ENCODE results near the gene KCNMA1.

The KCNMA1 gene

GRCh38 chr10:77072836-77073662 lies 564.6 kb downstream of the KCNMA1 start:
- no peak for DNase-seq (ENCODE audit: low read depth in 2 of 3, low spot score in 2 of 3)

GRCh38 chr10:77072361-77072835 lies 565.2 kb downstream of the KCNMA1 start:
- DNase-seq (ENCODE audit: low read depth in 2 of 3, low spot score in 2 of 3) = no peak

- no peak for DNase-seq (ENCODE audit: low read depth in 2 of 3, low spot score in 2 of 3)
These were observed 565.7 kb downstream of the KCNMA1 start for GRCh38 chr10:77071956-77072355.

DNA sequence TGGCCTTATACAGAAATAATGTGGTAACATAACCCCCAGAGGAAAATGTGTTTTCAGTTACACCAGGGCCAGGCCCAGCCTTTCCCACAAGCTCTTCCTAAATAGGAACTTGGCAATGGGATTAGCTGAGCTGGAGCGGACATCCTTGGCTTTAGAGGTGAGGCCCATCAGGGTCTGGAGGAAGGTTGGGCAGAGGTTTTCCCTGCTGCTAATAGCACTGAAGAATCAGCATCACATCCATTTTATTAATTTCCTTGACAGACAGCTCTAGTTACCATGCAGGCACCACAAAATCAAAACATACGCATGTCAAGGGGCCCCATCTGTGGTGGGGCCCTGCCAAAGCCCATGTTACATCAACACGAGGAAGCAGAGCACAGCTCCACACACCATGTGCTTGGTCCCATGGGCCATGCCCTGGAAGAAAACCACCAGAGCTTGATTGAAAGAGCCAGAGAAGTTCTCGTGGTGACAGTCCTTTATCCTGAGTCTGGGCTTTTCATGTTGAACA lies 566.6 kb downstream of the KCNMA1 start:
- no peak for DNase-seq (ENCODE audit: low read depth in 2 of 3, low spot score in 2 of 3)

DNA sequence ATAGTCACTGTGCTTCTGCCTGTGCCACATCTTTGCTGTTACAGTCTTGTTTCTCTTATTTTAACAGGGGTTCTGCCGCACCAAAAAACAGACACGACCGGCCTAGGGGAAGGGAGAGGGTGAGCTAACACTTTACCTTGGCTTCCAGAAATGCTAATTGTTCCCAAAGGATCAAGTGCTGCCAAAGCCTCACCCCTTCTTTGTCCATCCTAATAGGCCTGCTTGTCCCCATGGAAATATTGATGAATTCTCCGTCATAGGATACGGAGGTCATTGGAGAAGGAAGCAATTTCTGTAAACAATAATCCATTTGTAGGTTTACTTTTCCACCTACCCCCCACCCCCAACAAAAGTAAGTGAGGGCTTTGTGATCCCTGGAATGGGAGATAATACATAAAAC lies 567.3 kb downstream of the KCNMA1 start:
- DNase-seq (ENCODE audit: low read depth in 2 of 3, low spot score in 2 of 3) = no peak

GRCh38 chr10:77068969-77069368 lies 568.6 kb downstream of the KCNMA1 start:
- no peak for DNase-seq (ENCODE audit: low read depth in 2 of 3, low spot score in 2 of 3)

GRCh38 chr10:77068272-77068671 lies 569.3 kb downstream of the KCNMA1 start:
- no peak for DNase-seq (ENCODE audit: low read depth in 2 of 3, low spot score in 2 of 3)

GRCh38 chr10:77062381-77062780 lies 575.2 kb downstream of the KCNMA1 start:
- no peak for DNase-seq (ENCODE audit: low read depth in 2 of 3, low spot score in 2 of 3)

- no peak for DNase-seq (ENCODE audit: low read depth in 2 of 3, low spot score in 2 of 3)
These were observed 576.7 kb downstream of the KCNMA1 start for GRCh38 chr10:77060913-77061312.

- no peak for DNase-seq (ENCODE audit: low read depth in 2 of 3, low spot score in 2 of 3)
These were observed 581.0 kb downstream of the KCNMA1 start for GRCh38 chr10:77056650-77057049.

DNA sequence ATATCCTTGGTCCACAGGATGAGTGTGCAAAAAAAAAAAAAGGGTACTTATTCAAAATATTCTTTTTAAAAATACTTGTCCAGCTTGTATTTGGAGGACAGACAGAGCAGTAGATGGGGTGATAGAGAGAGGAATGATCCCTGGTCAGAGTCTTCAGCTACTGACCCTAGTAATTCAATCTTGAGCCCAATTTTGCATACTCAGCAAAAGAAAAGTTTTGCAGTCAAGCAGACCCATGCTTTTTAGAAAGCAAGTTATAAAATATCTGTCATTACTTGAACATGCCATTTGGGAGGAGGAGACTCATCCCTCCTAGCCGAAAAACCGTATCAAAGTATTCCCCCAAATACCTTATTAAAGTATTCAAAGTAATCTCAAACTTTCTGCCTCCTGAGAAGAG lies 585.0 kb downstream of the KCNMA1 start:
- DNase-seq (ENCODE audit: low read depth in 2 of 3, low spot score in 2 of 3) = no peak

DNA sequence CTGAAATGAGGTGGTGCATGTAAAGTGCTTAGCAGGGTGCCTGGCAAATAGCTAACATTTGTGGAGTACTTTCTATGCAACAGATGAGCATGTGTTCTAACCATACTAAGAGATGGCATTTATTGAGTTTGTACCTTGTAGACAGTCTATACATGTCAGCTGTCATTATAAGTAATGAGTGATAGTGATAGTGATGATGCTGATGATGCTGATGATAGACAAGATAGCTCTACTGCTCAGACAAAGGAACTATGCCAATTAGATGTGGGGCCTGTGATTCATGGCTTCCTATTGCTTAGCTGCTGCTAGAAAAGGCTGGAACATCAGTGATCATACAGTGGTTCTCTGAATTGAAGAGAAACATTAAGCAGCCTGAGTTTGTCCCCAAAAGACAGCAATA lies 585.8 kb downstream of the KCNMA1 start:
- DNase-seq (ENCODE audit: low read depth in 2 of 3, low spot score in 2 of 3) = no peak

GRCh38 chr10:77049896-77050295 lies 587.7 kb downstream of the KCNMA1 start:
- DNase-seq (ENCODE audit: low read depth in 2 of 3, low spot score in 2 of 3) = no peak

DNA sequence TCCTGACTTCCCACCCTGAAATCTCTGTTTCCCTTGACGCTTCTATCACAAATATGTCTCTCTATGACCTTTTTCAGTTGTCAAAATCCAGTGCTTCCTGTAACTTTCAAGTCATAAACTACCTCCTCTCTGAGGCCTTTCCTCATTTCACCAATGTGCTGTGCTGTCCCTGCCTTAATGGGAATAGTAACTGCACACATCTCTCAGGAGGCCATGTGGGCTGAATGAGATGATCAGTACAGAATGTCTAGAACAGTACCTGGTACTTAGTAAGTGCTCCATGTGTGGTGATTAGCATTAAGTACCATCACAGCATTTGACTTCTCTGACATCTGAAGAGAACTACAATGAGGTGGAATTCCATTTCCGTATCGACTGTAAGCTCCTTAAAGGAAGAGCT lies 588.5 kb downstream of the KCNMA1 start:
- no peak for DNase-seq (ENCODE audit: low read depth in 2 of 3, low spot score in 2 of 3)

DNA sequence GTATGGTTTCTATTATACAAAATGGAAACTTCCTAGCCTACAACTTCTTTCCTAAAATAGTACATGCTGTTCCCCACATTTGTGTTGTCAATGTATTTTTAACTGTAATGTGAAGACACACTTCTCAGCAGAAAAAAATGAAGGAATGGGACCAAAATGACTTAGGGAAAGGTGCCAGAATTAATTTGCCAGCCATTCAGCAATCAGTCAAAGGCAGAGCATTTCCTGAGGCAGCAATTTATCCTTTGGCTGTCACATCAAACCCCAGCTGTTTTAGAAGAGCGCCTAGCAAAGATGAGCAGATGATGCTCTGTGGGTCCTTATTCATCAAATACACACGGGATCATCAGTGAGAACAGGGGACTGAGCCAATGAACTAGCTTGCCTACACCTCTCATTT lies 592.5 kb downstream of the KCNMA1 start:
- DNase-seq (ENCODE audit: low read depth in 2 of 3, low spot score in 2 of 3) = no peak

GRCh38 chr10:77043420-77043763 lies 594.2 kb downstream of the KCNMA1 start:
- no peak for DNase-seq (ENCODE audit: low read depth in 2 of 3, low spot score in 2 of 3)

GRCh38 chr10:77042706-77043419 lies 594.7 kb downstream of the KCNMA1 start:
- DNase-seq (ENCODE audit: low read depth in 2 of 3, low spot score in 2 of 3) = no peak

- no peak for DNase-seq (ENCODE audit: low read depth in 2 of 3, low spot score in 2 of 3)
These were observed 595.9 kb downstream of the KCNMA1 start for GRCh38 chr10:77041636-77042258.

DNA sequence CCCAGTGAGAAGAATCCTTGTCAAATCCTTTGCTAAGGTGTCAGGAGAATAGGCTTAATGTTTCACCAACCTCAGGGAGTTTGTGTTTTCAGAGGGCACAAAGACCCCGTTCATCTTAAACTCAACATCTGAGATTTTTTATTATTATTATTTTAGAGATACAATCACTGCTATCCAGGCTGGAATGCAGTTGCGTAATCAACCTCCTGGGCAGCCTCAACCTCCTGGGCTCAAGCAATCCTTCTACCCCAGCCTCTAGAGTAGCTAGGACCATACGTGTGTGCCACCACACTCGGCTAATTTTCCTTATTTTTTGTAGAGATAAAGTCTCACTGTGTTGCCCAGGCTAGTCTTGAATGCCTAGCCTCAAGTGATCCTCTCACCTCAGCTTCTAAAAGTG lies 599.2 kb downstream of the KCNMA1 start:
- DNase-seq (ENCODE audit: low read depth in 2 of 3, low spot score in 2 of 3) = no peak

DNA sequence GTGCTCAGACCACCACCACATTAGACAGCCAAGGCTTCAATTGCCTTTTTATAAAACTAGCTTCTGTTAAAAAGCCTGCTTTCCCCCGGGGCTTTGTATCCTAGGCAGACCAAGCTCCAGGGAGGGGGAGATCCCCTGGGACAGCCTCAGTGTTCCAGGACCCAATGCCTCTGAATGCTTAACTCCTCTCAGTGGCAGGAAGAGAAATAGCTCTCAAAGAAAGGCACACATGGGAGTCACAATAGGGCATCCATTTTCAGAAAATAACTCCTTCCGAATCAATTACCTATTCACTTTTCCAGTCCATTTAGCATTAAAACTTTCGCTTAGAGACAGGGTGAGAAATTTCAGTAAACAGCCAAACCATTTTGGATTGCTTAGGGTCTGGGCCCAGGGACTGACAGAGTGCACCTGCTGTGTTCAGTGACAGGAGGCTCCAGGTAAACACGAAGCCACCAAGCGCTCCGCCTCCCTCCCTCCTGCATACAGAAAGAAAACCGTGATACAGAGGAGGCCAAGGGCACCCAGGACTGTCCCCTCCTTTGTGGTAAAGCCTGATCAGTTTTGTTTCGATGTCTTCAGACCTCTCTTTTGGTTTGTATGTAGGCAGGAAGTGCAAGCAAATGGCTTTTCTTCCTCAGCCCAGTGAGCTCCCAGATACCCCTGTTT lies 599.7 kb downstream of the KCNMA1 start:
- no peak for DNase-seq (ENCODE audit: low read depth in 2 of 3, low spot score in 2 of 3)

- no peak for DNase-seq (ENCODE audit: low read depth in 2 of 3, low spot score in 2 of 3)
These were observed 600.4 kb downstream of the KCNMA1 start for GRCh38 chr10:77036993-77037734.

All from activated CD8-positive, alpha-beta memory T cell treated with anti-CD3 and anti-CD28 coated beads for 48 hours (primary cell).